Endothelial cell of umbilical vein (primary cell): ENCODE data around the gene CCDC187. TPM values are rescaled to one million over a fixed set of nuclear protein-coding genes. Genes with fewer than 3 reads are reported as not detected.

Source experiments
- BruUV-seq: library from RNA; stranded (reverse); fragments of 400-500 nt; replicated peaks from 2 replicates; lab custom pipeline; 2021; lab: Mats Ljungman, UMichigan
- CTCF ChIA-PET: fragments of 300-600, 350-600 bp; sonication (Branson Sonifier 250); formaldehyde crosslinking; loops from one replicate; lab custom pipeline; 2021; ENCODE audit warnings: antibody characterized with exemption, inconsistent platforms; lab: Charles Lee
- POLR2A ChIA-PET: fragments of 300-600, 350-600 bp; sonication (Branson Sonifier 250); formaldehyde crosslinking; loops from one replicate; lab custom pipeline; 2021; ENCODE audit warnings: antibody characterized with exemption, inconsistent platforms; lab: Charles Lee
- DNase-seq: peaks from one replicate; pipeline ENCODE4 v3.0.0-alpha.2; 2011; ENCODE audit warnings: low read depth, low spot score
- FAIRE-seq: peaks from 2 replicates; lab custom pipeline; 2011; peaks lifted over from hg19 to GRCh38; lab: Jason Lieb, UNC
- H2AFZ ChIP-seq: 2 replicates; pipeline ENCODE4 v1.6.0; 2012; ENCODE audit warnings: low read depth, low read length, control low read depth, inconsistent platforms
- H3K27ac ChIP-seq: 2 replicates; pipeline ENCODE4 v1.5.1; 2011; ENCODE audit warnings: low read depth, mild to moderate bottlenecking, control low read depth, low read length, moderate library complexity; ENCODE audit not compliant: insufficient read depth
- H3K27me3 ChIP-seq, 2 experiments: 2 replicates each; pipeline versions ENCODE4 v1.6.0 to v1.6.1; 2011; ENCODE audit warnings: low read length in 2 of 2, mixed read lengths in 1 of 2; ENCODE audit not compliant: control insufficient read depth in 2 of 2, insufficient read depth in 2 of 2
- H3K36me3 ChIP-seq, 2 experiments: 2 replicates in 1 of 2; 3 replicates in 1 of 2; pipeline ENCODE4 v1.5.1; 2011; ENCODE audit warnings: low read length in 2 of 2, mild to moderate bottlenecking in 1 of 2, moderate library complexity in 1 of 2; ENCODE audit not compliant: control insufficient read depth in 2 of 2, insufficient read depth in 2 of 2; ENCODE audit errors: extremely low read depth in 1 of 2
- H3K4me1 ChIP-seq: 3 replicates; pipeline ENCODE4 v1.5.1; 2011; ENCODE audit warnings: mild to moderate bottlenecking, low read length; ENCODE audit not compliant: control insufficient read depth, insufficient read depth; ENCODE audit errors: extremely low read depth
- H3K4me2 ChIP-seq: 2 replicates; pipeline ENCODE4 v1.6.1; 2011; ENCODE audit warnings: low read length, control low read depth, mixed read lengths; ENCODE audit not compliant: insufficient read depth
- H3K4me3 ChIP-seq, 3 experiments: fragments of 200-600 bp in 1 of 3; sonication (generic), shearing (Covaris generic) in 1 of 3; replicated peaks in 1 of 3; 2 replicates each; pipeline ENCODE4 v1.5.1; 2011 to 2016; ENCODE audit warnings: control low read depth in 3 of 3, low read length in 3 of 3, mild to moderate bottlenecking in 2 of 3, inconsistent platforms in 1 of 3, low read depth in 1 of 3, moderate library complexity in 1 of 3; ENCODE audit not compliant: insufficient read depth in 1 of 3
- H3K79me2 ChIP-seq: 2 replicates; pipeline ENCODE4 v1.6.0; 2012; ENCODE audit warnings: low read length, inconsistent platforms; ENCODE audit not compliant: control insufficient read depth, insufficient read depth
- H3K9ac ChIP-seq: replicated peaks from 2 replicates; pipeline ENCODE3; 2011; ENCODE audit warnings: low read length, control low read depth; ENCODE audit not compliant: insufficient read depth; ENCODE audit errors: extremely low read depth
- H3K9me1 ChIP-seq: replicated peaks from 3 replicates; pipeline ENCODE4 v1.6.0; 2011; ENCODE audit warnings: mild to moderate bottlenecking, low read length; ENCODE audit not compliant: control insufficient read depth, insufficient read depth; ENCODE audit errors: extremely low read depth
- H3K9me3 ChIP-seq: replicated peaks from 2 replicates; pipeline ENCODE4 v1.5.1; 2012; ENCODE audit warnings: low read length, inconsistent platforms; ENCODE audit not compliant: control insufficient read depth, insufficient read depth
- H4K20me1 ChIP-seq: replicated peaks from 2 replicates; pipeline ENCODE3; 2011; ENCODE audit warnings: mild to moderate bottlenecking, low read length; ENCODE audit not compliant: control insufficient read depth, insufficient read depth; ENCODE audit errors: extremely low read depth
- EZH2 ChIP-seq: IDR thresholded peaks from 2 replicates; pipeline ENCODE4 v1.6.1; 2012; ENCODE audit warnings: borderline replicate concordance, low read depth, mild to moderate bottlenecking, moderate library complexity, low read length, inconsistent platforms; ENCODE audit not compliant: severe bottlenecking
- FOS ChIP-seq: IDR thresholded peaks from 2 replicates; pipeline ENCODE4 v1.6.1; 2011; ENCODE audit warnings: mild to moderate bottlenecking, low read length, moderate library complexity, borderline replicate concordance; ENCODE audit not compliant: insufficient read depth
- GATA2 ChIP-seq: IDR thresholded peaks from 2 replicates; pipeline ENCODE4 v1.7.0; 2011; ENCODE audit warnings: low read depth, mild to moderate bottlenecking, moderate library complexity, mixed read lengths, low read length; ENCODE audit not compliant: insufficient read length, insufficient read depth
- JUN ChIP-seq: IDR thresholded peaks from 2 replicates; pipeline ENCODE4 v1.6.1; 2011; ENCODE audit warnings: borderline replicate concordance, low read depth; ENCODE audit not compliant: insufficient read length, insufficient read depth
- MYC ChIP-seq: IDR thresholded peaks from one replicate; pipeline ENCODE4 v1.6.1; 2011; ENCODE audit warnings: mild to moderate bottlenecking, low read depth, low read length
- POLR2A ChIP-seq: IDR thresholded peaks from 2 replicates; pipeline ENCODE4 v1.6.1; 2012; ENCODE audit warnings: low read depth, mild to moderate bottlenecking, control low read depth, low read length
- POLR2AphosphoS5 ChIP-seq: IDR thresholded peaks from 2 replicates; pipeline ENCODE4 v1.6.1; 2012; ENCODE audit warnings: low read depth, mild to moderate bottlenecking, control low read depth, low read length, moderate library complexity; ENCODE audit not compliant: insufficient read depth
- dilution Hi-C: fragments of 300-500 bp; cut with MboI; formaldehyde crosslinking; loops from one replicate; pipeline ENCODE4 v1.15.0; 2019; ENCODE audit warnings: low sequenced_read_pairs; ENCODE audit not compliant: extremely low pct_ligation_motif_present
- intact Hi-C: fragments of 100-400 bp; cut with micrococcal nuclease; formaldehyde crosslinking; loops from one replicate; pipeline ENCODE4 v1.10.0; 2022
- polyA plus RNA-seq, 4 experiments: library from polyadenylated mRNA; depleted of rRNA in 3 of 4; stranded (reverse) in 3 of 4; unstranded in 1 of 4; fragments of >200 nt; gene quantifications; 2 replicates each; pipeline versions ENCODE4 v1.2.1 to v1.2.3, GENCODE V29; 2011 to 2012; ENCODE audit warnings: missing spikeins in 1 of 4
- total RNA-seq: library from RNA; stranded (reverse); gene quantifications from 2 replicates; pipeline ENCODE4 v1.2.3, GENCODE V29; 2021
- TF ChIP-seq, protein P1 (sequence below): IDR thresholded peaks from 2 replicates; pipeline ENCODE4 v1.6.1; 2011; ENCODE audit not compliant: insufficient read depth, insufficient read length
- TF ChIP-seq, protein P2 (sequence below), 2 donors: IDR thresholded peaks; 1 replicate in 1 of 2; 2 replicates in 1 of 2; pipeline ENCODE4 v1.5.1; 2011; ENCODE audit warnings: low read length in 2 of 2, mild to moderate bottlenecking in 2 of 2, moderate library complexity in 2 of 2, control low read depth in 1 of 2, inconsistent platforms in 1 of 2, low read depth in 1 of 2; ENCODE audit not compliant: insufficient read depth in 1 of 2; ENCODE audit errors: extremely low read depth in 1 of 2

The CCDC187 gene
- total and polyA plus RNA-seq, 2 donors (not counting 3 experiments of a cell fraction or from before 2014, with no cell fraction given), result not detected

DNA sequence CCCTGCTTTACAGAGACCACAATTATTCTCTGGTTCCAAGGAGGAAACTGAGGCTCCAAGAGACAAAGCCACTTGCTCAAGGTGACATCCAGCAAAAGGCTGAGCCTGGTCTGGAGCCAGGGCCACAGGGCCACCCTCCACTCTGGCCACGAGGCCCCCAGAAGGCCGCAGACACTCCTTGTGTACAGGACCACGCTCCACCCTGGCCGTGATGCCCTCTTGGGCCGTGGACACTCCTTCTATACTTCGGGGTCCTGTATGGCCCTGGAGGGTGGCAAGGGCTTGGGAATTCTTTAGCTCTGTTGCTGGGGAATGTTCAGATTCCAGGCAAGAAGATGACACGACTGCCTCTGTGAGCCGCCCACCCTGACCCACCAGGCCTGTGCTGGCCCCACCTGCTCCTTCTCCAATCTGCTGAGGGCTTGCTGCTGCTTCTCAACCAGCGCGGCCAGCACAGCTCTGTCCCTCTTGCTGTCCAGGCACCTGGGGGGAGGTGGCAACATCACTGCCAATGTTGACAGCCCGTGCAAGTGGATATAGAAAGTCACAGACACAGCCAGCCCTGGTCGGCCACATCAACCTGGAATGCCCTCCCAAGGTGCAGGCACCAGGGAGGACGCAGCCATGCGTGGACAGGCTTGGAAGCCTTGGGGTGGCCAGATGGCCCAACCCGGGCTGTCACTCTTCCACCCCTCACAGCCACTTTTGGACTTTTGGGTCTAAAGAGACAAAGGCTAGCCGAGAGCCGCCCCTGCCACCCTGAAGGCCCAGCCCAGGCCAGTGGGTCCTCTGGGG is 38.1 kb downstream of the CCDC187 start:
- POLR2A ChIA-PET, result no interaction called here

More for the DNA sequence above, 38.1 kb downstream of the CCDC187 start:
- H3K36me3 ChIP-seq, result no peaks in the 10 kb centered on the region
- H3K4me2 ChIP-seq, result no peak overlapping the region
- H3K27ac ChIP-seq, result no peak overlapping the region
- no peak for DNase-seq
- H2AFZ ChIP-seq, result no peak overlapping the region
- intact Hi-C loops (no loop called here), dilution Hi-C loops (no loop called here)
- no peaks in the 10 kb centered on the region for H4K20me1 ChIP-seq
- TF ChIP-seq FOS (no peak), GATA2 (no peak), JUN (no peak), POLR2AphosphoS5 (no peak), EZH2 (no peak), POLR2A (no peak), MYC (no peak)
- TF ChIP-seq, protein P1, sequence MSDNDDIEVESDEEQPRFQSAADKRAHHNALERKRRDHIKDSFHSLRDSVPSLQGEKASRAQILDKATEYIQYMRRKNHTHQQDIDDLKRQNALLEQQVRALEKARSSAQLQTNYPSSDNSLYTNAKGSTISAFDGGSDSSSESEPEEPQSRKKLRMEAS, result no peak
- TF ChIP-seq, protein P2, sequence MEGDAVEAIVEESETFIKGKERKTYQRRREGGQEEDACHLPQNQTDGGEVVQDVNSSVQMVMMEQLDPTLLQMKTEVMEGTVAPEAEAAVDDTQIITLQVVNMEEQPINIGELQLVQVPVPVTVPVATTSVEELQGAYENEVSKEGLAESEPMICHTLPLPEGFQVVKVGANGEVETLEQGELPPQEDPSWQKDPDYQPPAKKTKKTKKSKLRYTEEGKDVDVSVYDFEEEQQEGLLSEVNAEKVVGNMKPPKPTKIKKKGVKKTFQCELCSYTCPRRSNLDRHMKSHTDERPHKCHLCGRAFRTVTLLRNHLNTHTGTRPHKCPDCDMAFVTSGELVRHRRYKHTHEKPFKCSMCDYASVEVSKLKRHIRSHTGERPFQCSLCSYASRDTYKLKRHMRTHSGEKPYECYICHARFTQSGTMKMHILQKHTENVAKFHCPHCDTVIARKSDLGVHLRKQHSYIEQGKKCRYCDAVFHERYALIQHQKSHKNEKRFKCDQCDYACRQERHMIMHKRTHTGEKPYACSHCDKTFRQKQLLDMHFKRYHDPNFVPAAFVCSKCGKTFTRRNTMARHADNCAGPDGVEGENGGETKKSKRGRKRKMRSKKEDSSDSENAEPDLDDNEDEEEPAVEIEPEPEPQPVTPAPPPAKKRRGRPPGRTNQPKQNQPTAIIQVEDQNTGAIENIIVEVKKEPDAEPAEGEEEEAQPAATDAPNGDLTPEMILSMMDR (IDR thresholded peaks at IDR 0.05; ENCODE audit: extremely low read depth in 1 of 2, insufficient read depth in 1 of 2, low read depth in 1 of 2, low read length in 2 of 2), result no peak
- no peaks in the 10 kb centered on the region for H3K9me3 ChIP-seq
- H3K79me2 ChIP-seq, result no peaks in the 10 kb centered on the region
- H3K4me3 ChIP-seq, result no peak overlapping the region
- BruUV-seq, result no TSS peak
- H3K4me1 ChIP-seq, result no peaks in the 10 kb centered on the region
- no peak for FAIRE-seq
- no peak overlapping the region for H3K9ac ChIP-seq
- H3K9me1 ChIP-seq, result no peaks in the 10 kb centered on the region
- peaks cover 0 to 4% of the 10 kb centered on the region in 2 experiments for H3K27me3 ChIP-seq
- CTCF ChIA-PET, result no interaction called here
